ENCODE results near the gene NUDT21. TPM values are rescaled to one million over a fixed set of nuclear protein-coding genes. Genes with fewer than 3 reads are reported as not detected.
A peak's percentile ranks its signal among the peaks of the same experiment; 100 is the strongest.

The NUDT21 gene
- total and polyA plus RNA-seq, 10 of the 15 experiments (the other 5 are each of a cell fraction or from before 2014, with no cell fraction given), result 70.1 to 229 (median 127) TPM

DNA sequence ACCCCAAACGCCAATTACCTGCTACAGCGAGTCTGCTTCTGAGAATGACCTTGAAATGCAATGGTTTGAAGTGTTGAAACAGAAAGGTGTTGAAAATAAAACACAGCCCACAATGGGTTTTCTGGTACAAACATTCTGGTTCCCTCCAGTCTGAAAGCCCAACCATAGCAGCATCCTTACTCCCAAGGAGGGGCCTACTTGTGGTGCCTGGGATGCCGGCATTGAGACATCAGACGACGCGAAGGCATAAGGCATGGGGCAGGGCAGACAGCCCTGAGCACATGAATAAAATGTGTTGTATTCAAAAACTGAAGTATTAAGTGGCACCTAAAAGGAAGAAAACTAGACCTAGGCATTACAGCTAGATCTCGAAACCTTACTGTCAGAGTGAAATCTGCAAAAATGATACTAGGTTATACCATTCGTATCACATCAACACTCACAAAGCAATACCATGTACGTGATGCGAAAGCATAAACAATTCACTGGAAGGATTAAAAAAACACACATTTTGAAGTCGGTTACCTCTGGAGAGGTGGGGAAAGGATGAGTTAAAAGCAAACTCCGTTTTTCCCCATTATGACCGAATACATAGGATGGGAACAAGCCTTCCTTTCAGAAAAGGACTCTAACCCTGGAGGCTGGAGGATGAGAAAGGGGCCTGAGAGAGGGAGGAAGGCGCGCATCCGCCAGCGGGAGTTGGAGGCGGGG lies 702 bp downstream of the NUDT21 start:
- DNase-seq (ENCODE audit: low read depth, low spot score) (no peak), FAIRE-seq (no peak), ATAC-seq (peak; percentile 51)
- intact Hi-C loops (cut with micrococcal nuclease; ENCODE audit: unreplicated experiment) (no loop called here), in situ Hi-C loops (cut with MboI) (no loop called here)
- ChIA-PET RAD21 (ENCODE audit: unreplicated experiment) (interaction anchor here (0.8 to 1.4 kb wide), 5 partner anchors 11 to 251 kb away, joined by 3 to 11 read pairs (median 3); partner anchors contain the start of gene BBS2), SMC1A (ENCODE audit: uncharacterized antibody, unreplicated experiment) (interaction anchor here (0.7 to 1.3 kb wide), 6 partner anchors 21 to 37 kb away, joined by 3 to 8 read pairs (median 4); no protein-coding TSS in a partner anchor), CTCF (interaction anchor here (0.6 to 1.4 kb wide), 7 partner anchors 10 to 251 kb away, joined by 3 to 8 read pairs (median 4); no protein-coding TSS in a partner anchor), POLR2A (interaction anchor here (0.6 to 2.3 kb wide), 6 partner anchors 10 to 287 kb away, joined by 3 to 8 read pairs (median 4); no protein-coding TSS in a partner anchor)
- Histone ChIP-seq H3K4me3 (peak overlapping the region; percentile 94), H3K27me3 (replicated peaks in 1 of 2; ENCODE audit: control insufficient read depth in 2 of 2, insufficient read depth in 2 of 2, low read length in 1 of 2) (no peaks in the 10 kb centered on the region), H3K27ac (ENCODE audit: control insufficient read depth, insufficient read depth) (peak overlapping the region; percentile 83), H3K79me2 (ENCODE audit: control insufficient read depth, insufficient read depth, low read length) (peaks cover 78% of the 10 kb centered on the region), H3K4me1 (ENCODE audit: control insufficient read depth, insufficient read depth, low read length) (peaks cover 1% of the 10 kb centered on the region; the same call in 1 of the 2 replicates), H3K36me3 (ENCODE audit: control insufficient read depth in 2 of 2, insufficient read depth in 2 of 2, low read length in 1 of 2) (peaks cover 0 to 17% of the 10 kb centered on the region in 2 experiments; a peak in 2 of 4 replicates), H4K20me1 (ENCODE audit: control insufficient read depth, insufficient read depth) (no peaks in the 10 kb centered on the region), H3K9me3 (replicated peaks; ENCODE audit: control insufficient read depth, insufficient read depth, low read length) (no peaks in the 10 kb centered on the region), H2AFZ (ENCODE audit: control insufficient read depth, low read depth, low read length) (peak overlapping the region; percentile 88), H3K9ac (ENCODE audit: control insufficient read depth, insufficient read depth, low read length) (peak overlapping the region; percentile 89), H3K4me2 (ENCODE audit: control insufficient read depth, insufficient read depth) (peak overlapping the region; percentile 97)
- TSS peak; percentile 65 for BruUV-seq (replicated peaks)
- TF ChIP-seq EGR1 (IDR thresholded peaks at IDR 0.05; ENCODE audit: borderline replicate concordance in 1 of 2, low read depth in 2 of 2, low read length in 2 of 2) (peak in 1 of 2 experiments; percentile 34; a peak in 1 of 3 replicates), SIN3A (IDR thresholded peaks at IDR 0.05; ENCODE audit: low read depth, low read length) (0 out of 2 replicates have a peak, but pooled peaks have one; percentile 16), ZNF274 (IDR thresholded peaks at IDR 0.05; ENCODE audit: insufficient read depth, insufficient read length) (no peak)
- WGBS (ENCODE audit: insufficient coverage, insufficient replicate concordance, low lambda C conversion rate, missing lambda C conversion rate), result under 1% methylated on average over 18 of the region's 18 CpGs

GRCh38 chr16:56448005-56448404 lies 3.1 kb downstream of the NUDT21 start:
- Histone ChIP-seq H3K27ac (ENCODE audit: control insufficient read depth, insufficient read depth) (no peak overlapping the region), H3K27me3 (replicated peaks in 1 of 2; ENCODE audit: control insufficient read depth in 2 of 2, insufficient read depth in 2 of 2, low read length in 1 of 2) (no peaks in the 10 kb centered on the region), H4K20me1 (ENCODE audit: control insufficient read depth, insufficient read depth) (no peaks in the 10 kb centered on the region), H2AFZ (ENCODE audit: control insufficient read depth, low read depth, low read length) (no peak overlapping the region), H3K9ac (ENCODE audit: control insufficient read depth, insufficient read depth, low read length) (no peak overlapping the region), H3K4me1 (ENCODE audit: control insufficient read depth, insufficient read depth, low read length) (no peaks in the 10 kb centered on the region), H3K4me3 (peak overlapping the region; percentile 94), H3K36me3 (ENCODE audit: control insufficient read depth in 2 of 2, insufficient read depth in 2 of 2, low read length in 1 of 2) (peaks cover 3 to 25% of the 10 kb centered on the region in 2 experiments), H3K79me2 (ENCODE audit: control insufficient read depth, insufficient read depth, low read length) (peaks cover 75% of the 10 kb centered on the region), H3K4me2 (ENCODE audit: control insufficient read depth, insufficient read depth) (peak overlapping the region; percentile 66), H3K9me3 (replicated peaks; ENCODE audit: control insufficient read depth, insufficient read depth, low read length) (no peaks in the 10 kb centered on the region)
- no peak for FAIRE-seq
- ATAC-seq, result no peak
- ChIA-PET CTCF (no interaction called here), RAD21 (ENCODE audit: unreplicated experiment) (no interaction called here), SMC1A (ENCODE audit: uncharacterized antibody, unreplicated experiment) (interaction anchor here (1.2 to 1.4 kb wide), 2 partner anchors 12 to 17 kb away, joined by 3 to 5 read pairs; no protein-coding TSS in a partner anchor), POLR2A (interaction anchor here (0.6 to 1.5 kb wide), 2 partner anchors 20 to 252 kb away, joined by 3 to 4 read pairs; no protein-coding TSS in a partner anchor)
- intact Hi-C loops (cut with micrococcal nuclease; ENCODE audit: unreplicated experiment) (loop anchor here (2.0 kb wide), 1 partner anchor 25 kb away; no protein-coding TSS in a partner anchor), in situ Hi-C loops (cut with MboI) (no loop called here)
- DNase-seq (ENCODE audit: low read depth, low spot score), result no peak
- no TSS peak for BruUV-seq (replicated peaks)
- no peak for TF ChIP-seq MLLT1 (IDR thresholded peaks at IDR 0.05)
- TF ChIP-seq ESRRA (IDR thresholded peaks at IDR 0.05; ENCODE audit: low read length), result no peak
- TF ChIP-seq PBX3 (IDR thresholded peaks at IDR 0.05; ENCODE audit: insufficient replicate concordance, low read depth, low read length), result no peak
- TF ChIP-seq REST (IDR thresholded peaks at IDR 0.05; ENCODE audit: low read depth, low read length), result no peak
- no peak for TF ChIP-seq ZBED1 (IDR thresholded peaks at IDR 0.05; ENCODE audit: borderline replicate concordance)
- no peak for TF ChIP-seq NR2C1 (IDR thresholded peaks at IDR 0.05)

Data from GM12878 (cell line).